Femur (tissue), 1 donor: ENCODE data around the gene STARD8.
"Not testable (repeated sequence)": the region's sequence is repeated elsewhere in the genome, so short reads cannot be mapped to it uniquely, and the experiment has no call there.

Source experiments
- DNase-seq: peaks from one replicate; pipeline ENCODE4 v3.0.0-alpha.2; 2017

The STARD8 gene

GRCh38 chrX:68658530-68658929 is 11.1 kb downstream of the STARD8 start:
- no peak for DNase-seq

DNA sequence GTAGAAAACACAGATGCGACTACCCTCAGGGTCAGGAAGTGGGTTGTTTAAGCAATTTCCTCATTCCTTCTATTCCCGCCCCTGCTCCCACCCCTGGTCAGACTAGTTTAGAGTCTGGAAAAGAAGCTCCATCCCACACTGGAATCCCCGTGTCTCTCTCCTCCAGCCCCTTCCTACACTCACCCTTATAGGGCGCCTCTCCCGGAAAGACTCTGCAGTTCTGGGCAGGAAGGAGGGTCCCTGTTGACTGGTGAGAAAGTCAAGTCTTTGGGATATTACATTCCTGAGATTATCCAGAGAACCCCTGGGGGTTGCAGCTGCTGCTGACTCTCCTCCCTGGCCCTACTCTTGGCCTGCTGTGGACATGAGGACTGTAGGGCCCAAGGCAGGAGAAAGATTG is 11.9 kb downstream of the STARD8 start:
- DNase-seq: peak; percentile 44

- no peak for DNase-seq
Observed at GRCh38 chrX:68659786-68660185, 12.3 kb downstream of the STARD8 start.

GRCh38 chrX:68660746-68661145 is 13.3 kb downstream of the STARD8 start:
- no peak for DNase-seq

- no peak for DNase-seq
Observed at GRCh38 chrX:68665502-68665901, 18.0 kb downstream of the STARD8 start.

DNA sequence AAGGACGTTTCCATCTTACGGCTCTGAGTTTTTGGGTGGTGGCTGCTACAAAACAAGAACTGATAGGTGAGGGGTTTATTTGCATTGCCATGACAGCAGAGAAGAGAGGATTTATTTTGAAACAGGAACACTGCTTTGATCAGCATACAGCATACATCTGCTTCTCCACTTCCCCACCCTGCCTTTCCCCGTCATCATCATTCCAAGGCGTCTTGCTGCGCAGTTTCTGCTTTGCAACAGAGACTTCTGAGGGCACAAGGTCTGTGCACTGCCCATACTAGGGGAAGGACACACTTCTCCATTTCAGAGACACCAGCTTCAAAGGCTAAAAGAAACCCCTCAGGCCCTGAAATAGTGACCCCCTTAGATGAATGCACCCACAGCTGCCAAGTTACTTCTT is 19.1 kb downstream of the STARD8 start:
- no peak for DNase-seq

GRCh38 chrX:68669094-68669860 is 21.8 kb downstream of the STARD8 start:
- no peak for DNase-seq

DNA sequence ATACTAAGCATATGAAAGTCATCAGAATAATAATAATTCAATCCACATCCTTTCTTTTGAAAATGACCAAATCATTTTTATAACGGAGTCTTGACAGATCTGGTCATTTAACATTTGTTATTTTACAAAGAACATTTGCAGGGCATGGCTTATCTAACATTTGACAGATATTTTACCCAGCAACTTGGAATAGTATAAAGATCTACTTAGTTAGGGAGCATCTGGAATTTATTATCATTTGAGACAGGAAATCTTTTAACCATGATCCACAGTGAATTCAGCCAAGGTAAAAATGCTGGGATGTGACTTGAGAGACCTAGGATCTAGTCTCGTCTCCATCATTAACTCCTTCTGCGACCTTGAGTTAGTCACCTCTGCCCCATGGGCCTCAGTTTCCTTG is 22.4 kb downstream of the STARD8 start:
- DNase-seq: no peak

GRCh38 chrX:68671221-68671620 is 23.8 kb downstream of the STARD8 start:
- DNase-seq: no peak

DNA sequence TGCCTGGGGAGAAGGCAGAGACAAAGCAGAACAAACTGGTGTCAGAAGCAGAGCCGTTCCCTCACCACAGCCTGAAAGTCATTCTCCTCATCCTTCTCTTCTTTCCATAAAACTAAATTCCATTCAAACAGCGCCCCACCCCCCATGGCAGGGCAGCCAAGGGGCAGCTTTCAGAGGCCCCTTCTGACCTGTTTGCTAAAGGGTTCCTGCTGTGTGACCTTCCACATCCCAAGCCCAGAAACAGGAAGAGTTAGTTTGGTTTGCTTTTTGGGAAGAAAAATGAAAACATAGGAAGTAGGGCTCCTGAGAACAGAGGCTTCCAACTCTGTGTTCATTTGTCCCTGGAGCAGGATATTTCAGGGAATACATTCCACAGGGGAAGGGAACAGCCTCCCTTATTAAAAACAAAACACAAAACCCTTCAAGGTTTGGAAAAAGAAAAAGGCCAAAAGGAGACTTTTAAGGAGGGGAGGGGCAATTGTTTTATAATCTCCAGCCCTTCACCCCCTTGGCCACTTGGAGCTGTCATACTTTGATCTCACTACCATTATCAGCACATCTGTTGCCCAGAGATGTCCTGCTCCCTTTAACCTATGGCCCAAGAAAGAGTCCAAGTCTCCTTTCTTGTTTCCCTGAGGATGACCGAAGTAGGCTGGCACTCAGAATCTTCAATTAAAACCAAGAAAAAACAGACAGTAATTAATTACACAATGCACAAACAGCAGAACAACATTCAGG is 25.3 kb downstream of the STARD8 start:
- DNase-seq: peak; percentile 57

- DNase-seq: peak; percentile 51
Observed at GRCh38 chrX:68675571-68675970, 28.1 kb downstream of the STARD8 start.

DNA sequence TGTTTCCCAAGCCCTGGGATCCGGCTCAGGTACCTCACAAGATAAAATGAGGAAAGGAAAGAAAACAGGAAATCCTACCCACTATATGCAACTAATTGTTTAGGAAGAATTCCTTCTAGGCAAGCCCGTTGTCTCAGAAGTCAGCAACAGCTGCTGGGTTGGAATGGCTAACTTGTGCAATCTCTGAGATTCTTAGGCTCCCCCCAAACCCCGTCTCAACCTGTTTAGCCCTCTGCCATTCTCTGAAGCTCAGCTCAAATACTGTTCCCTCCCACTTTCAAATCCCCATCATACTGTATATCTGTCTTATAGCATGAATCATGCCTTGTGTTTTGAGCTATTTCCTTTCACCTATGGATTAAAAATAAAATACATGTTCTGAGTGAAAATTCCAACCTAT is 28.9 kb downstream of the STARD8 start:
- DNase-seq: no peak

- DNase-seq: no peak
Observed at GRCh38 chrX:68677998-68678397, 30.5 kb downstream of the STARD8 start.

GRCh38 chrX:68681443-68681941 is 34.0 kb downstream of the STARD8 start:
- peak; percentile 69 for DNase-seq

GRCh38 chrX:68682790-68683189 is 35.3 kb downstream of the STARD8 start:
- no peak for DNase-seq

GRCh38 chrX:68683580-68683979 is 36.1 kb downstream of the STARD8 start:
- DNase-seq: no peak

DNA sequence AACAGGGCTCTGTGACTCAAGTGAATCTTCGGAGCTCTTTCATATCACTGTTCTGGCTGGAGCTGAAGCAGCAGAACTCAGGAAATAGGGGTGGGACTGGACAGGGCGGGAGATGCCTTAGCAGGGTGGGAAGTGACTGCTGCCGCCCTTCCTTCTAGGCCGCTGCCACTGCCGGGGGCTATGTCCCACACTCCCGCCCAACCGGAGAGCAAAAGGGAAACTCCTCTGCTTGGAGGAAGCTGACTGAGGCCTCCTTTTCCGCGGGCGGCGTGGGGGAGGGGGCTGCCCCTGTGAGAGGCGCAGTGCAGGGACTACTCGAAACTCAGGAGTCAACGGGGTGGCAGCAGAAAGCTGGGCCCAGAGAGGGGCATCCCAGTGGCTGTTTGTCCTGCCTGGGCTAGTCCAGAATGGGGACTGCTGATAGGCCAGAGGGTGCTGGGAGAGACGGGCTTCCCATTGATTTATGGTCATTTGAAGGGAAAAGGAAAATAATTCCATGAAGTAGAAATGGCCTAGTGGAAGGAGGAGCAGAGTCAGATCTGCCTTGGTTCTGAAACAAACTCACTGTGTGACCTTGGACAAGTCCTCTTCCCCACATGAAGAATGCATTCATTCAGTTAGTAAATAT is 36.9 kb downstream of the STARD8 start:
- DNase-seq: peak; percentile 62

DNA sequence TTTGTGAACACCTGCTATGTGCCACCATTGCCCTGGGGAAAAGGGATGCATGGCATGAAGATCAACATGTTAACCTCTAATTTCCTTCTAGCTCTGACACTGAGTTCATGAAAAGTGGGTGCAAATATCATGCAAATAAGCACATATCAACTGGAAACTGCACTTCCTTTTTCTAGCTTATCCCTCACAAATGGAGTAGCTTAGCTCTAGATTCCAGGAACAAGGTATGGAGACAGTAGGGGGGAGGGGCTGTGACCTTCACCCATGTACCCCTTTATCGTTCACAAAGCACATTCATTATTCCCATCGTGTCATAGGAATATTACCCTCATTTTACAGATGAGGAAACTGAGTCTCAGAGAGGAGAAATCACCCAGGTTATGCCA is 37.4 kb downstream of the STARD8 start:
- no peak for DNase-seq

DNA sequence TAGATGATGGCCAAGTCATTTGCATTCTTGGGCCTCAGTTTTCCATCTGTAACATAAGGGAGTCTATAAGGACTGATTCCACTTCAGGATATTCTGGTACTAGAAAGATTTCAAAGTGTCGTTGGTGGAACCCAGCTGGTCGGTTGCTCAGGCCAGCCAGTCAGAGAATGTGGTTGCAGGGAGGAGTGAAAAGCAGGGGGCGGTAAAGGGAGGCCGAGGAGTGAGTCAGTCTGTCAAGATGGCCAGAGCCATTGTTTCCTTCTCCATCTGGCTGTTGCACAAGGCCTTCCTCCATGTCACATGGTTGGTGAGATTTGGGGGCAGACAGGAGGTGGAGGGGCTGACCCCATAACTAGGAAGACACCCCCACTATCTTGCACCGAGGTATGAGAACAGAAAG is 38.2 kb downstream of the STARD8 start:
- no peak for DNase-seq

DNA sequence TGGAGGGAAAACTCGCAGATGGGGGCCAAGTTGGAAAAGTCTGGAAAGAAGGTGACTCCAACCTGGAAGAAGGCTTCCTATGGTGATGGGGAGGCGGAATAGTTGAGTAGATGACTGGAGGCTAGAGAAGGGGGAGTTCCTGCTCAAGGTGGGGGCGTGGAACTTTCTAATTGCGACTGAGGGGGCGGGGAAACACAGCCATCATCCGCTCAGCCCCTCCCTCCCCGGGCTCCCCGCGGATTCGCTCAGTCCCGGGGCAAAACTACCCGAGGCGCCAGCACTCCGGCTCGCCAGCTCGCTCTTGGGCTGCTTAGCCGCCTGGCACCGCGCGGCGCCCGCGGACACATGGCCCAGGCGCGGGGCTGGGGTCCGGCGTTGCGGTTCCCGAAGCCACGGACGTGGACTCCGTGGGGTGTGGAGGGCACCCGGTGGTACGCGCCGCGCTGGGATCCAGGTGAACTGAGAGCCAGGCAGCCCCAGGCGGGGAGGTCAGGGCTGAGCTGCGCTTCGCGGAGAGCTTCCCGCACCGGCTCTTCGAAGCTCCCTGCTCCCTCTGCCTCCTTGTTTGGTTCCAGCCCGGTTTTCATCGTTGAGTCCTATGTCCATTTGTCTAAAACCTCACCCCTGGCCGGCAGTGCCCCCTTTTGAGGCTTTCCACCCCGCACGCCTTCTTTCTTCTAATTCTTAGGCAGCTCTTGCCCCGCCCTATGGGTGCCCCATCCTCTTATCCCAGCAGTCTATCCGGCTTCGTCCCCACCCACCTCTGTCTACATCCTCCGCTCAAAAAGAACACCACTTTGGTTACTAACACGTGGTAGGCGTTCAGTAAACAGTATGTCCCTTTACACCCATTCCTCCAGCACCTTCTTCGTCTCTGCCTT is 38.9 kb downstream of the STARD8 start:
- peak; percentile 47 for DNase-seq

DNA sequence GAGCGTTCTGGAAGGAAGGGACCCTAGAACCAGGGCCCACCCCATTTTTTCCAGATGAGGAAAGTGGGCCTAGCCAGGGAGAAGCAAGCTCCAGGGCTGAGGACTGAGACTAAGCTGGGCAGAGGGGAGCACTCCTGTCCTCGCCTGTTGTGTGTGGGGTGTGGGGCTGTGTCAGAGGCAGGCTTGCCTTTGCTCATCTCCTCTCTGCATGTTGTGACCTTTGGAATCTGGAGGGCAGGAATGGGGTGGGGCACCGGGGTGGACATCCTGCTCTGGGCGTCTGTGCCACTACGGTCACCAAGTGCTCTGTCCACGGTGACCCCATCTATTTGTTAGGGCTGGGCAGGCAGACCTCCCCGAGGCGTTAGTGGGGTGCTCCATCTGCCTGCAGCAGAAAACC is 41.5 kb downstream of the STARD8 start:
- DNase-seq: not testable (repeated sequence)

GRCh38 chrX:68690936-68691501 is 43.6 kb downstream of the STARD8 start:
- no peak for DNase-seq
